GDM1 (cell line): ENCODE measurements around the gene CD247.

ENCODE experiments used
- DNase-seq: peaks from one replicate; lab custom pipeline; 2025; lab: John Stamatoyannopoulos, UW

The CD247 gene

DNA sequence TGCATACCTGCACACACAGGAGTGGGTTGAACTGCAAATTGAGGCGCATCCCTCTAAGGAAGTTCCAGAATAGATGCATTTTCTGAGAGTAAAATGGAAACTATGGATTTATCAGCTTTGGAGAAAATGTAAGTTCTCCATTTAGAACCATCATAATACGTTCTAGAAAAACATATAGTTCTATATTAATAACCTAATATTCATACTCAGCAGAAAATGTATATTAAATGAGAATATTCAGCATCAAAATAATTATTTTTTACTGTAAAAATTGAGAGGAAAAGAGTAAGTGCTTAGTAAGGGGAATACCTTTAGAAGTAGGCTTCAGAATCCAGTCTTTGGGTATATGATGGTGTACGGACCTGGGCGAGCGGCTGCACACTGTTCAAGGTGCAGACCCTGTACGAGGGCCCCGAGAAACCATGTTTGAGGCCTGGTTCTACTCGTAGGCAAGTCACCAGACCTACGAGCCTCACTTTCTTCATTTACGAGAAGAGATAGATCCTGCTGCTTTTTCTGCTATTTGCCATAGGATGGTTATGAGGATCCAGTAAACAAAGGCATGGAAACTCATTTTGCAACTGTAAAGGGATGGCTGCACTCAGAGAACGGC lies 6.8 kb downstream of the CD247 start:
- no peak for DNase-seq

- DNase-seq, result no peak
Measured at GRCh38 chr1:167510881-167511280, 7.4 kb downstream of the CD247 start.

DNA sequence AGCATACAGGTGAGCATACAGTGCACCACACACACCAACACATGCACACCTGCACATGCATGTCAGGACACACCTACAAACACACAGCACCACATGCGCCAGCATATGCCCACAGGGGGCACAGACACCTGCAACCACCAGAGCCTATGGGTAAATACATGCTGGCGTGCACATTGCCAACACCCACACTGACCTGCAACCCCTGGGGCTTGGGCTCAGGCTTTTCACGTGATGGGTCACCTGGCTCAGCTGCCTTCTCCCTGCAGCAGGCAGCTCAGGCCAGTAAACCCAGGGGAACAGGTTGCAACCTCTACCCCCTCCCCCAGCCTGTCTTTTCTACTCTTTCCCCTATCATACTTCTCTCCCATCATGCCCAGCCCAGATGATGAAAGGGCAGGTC lies 8.1 kb downstream of the CD247 start:
- no peak for DNase-seq

DNA sequence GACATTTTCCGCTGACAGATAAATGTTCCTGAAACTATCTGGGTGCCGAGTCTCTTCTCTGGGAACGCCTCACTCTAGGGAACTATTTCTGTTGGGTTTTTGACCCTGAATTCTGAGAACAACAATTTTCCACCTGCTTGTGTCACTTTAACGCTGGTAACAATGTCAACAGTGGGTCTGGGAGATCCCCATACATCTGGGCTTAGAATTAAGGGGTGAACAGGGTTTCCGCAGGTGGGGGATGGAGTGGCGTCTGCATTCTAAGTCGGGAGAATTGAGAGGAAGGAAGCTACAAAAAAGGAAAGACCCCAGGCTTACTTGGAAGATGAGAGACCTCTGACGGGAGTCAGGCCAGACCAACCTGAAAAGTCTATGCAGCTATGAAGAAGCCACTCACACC lies 8.7 kb downstream of the CD247 start:
- DNase-seq, result no peak

- no peak for DNase-seq
Measured at GRCh38 chr1:167507719-167508118, 10.6 kb downstream of the CD247 start.

DNA sequence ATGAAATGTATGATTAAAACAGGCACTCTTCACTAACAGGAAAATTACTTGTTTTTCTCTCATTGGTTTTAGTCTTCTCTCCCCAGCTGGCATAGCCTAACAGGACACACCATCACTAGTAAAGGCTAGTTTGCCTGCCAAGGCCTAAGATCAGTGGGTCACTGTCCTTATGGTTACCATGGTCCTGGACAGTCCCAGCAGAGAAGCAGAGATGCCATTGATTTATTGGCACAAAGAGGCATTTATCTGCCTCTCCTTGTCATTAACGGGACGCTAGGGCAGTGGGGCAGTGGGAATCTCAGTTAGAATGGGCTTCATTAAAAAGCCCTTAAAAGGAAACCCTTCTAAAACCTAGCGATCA lies 13.9 kb downstream of the CD247 start:
- no peak for DNase-seq

GRCh38 chr1:167503626-167504466 lies 14.5 kb downstream of the CD247 start:
- no peak for DNase-seq

- DNase-seq, result no peak
Measured at GRCh38 chr1:167502719-167503462, 15.4 kb downstream of the CD247 start.

GRCh38 chr1:167502192-167502551 lies 16.2 kb downstream of the CD247 start:
- DNase-seq, result no peak

DNA sequence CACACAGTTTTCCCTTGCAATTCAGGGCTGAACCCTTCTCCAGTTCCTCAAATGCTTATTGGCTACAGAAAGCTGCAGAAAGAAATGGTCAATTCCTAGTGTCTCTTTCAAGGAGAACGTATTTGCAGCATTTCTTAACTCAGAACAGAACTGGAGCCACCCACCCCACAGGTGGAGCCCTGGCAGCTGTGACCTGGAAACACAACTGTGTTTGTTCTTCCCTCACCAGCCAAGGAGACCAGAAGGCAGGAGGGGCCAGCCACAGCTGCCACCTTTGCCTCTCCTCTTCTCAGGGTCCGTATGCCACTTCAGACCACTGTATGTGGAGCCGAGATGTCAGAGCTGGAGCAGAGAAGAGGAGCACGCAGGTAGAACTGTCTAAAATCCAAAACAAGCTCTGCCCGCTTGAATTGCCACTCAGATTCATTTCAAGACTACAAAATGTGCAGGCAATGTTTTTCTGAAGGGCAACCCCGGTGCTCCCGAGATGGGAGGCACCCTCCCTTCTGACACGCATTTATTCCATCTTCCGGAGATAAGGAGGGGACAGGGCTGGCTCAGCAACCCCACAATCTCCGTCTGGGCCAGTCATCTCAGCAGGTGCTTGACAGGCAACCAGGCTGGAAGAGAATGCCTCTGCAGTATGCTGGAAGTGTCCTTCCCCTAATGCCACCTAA lies 16.7 kb downstream of the CD247 start:
- DNase-seq, result no peak

- DNase-seq, result no peak
Measured at GRCh38 chr1:167500283-167500860, 18.0 kb downstream of the CD247 start.

DNA sequence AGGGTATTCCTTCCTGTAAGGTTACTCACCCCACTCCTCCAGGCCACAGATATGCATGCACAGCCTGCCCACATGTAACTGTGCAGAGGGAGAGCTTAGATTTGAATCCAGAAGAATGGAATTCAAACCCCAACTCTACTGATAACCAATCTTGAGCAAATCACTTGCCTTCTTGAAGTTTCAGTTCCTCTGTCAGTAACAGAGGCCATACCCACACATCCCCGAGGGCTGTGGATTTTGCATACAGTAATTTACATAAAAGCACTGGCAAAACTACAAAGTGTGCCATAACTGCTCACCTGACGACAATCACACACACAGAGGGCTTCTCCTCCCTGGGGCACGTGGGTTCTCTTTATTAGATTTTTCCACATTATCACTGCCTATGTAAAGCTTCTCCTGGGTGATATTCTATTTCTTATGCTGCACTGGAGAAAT lies 18.6 kb downstream of the CD247 start:
- no peak for DNase-seq

DNA sequence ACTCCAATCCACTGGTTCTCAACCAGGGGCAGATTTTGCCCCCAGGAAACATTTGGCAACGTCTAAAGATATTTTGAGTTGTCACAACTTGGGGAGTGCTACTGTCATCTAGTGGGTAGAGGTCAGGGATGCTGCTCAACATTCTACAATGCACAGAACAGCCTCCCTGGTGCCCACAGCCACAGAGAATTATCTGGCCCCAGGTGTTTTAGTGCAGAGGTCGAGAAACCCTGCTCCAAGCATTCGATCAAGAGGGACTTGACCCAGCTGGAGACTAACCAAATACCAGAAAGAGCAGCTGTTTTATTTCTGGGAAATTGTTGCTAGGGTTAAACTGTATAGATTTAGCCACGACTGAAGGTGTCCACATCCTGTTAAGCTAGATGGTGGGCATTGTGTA lies 19.2 kb downstream of the CD247 start:
- DNase-seq, result no peak

- no peak for DNase-seq
Measured at GRCh38 chr1:167496797-167497619, 21.3 kb downstream of the CD247 start.

- DNase-seq, result no peak
Measured at GRCh38 chr1:167493372-167493771, 25.0 kb downstream of the CD247 start.

DNA sequence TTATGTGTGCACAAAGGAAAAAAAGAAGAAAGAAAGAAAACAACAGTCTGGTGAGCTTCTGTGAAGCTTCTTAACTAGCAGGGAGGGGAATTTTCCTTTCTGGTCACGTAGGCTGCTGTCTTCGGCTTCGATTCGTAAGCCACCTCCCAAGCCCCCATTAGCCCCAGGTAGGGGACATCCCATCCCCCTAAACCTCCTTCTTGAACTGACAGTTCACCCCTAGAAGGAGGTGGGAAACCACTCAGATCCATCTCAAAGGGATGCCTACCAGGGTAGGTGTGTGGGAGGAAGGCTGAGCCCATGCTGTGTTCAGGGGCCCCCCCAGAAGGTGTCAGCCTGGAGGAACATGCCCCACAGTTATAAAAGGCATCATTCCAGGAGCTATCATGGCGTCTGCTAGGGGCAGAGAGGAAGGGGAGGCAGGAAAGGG lies 25.8 kb downstream of the CD247 start:
- DNase-seq, result no peak

GRCh38 chr1:167491586-167492461 lies 26.5 kb downstream of the CD247 start:
- DNase-seq, result no peak

- DNase-seq, result no peak
Measured at GRCh38 chr1:167490765-167491164, 27.6 kb downstream of the CD247 start.

GRCh38 chr1:167489571-167490340 lies 28.6 kb downstream of the CD247 start:
- no peak for DNase-seq
